H1 (cell line): ENCODE measurements around the gene ARHGAP6. TPM values are rescaled to one million over a fixed set of nuclear protein-coding genes. Genes with fewer than 3 reads are reported as not detected.

Experiments used
- PHF8 ChIP-seq: fragments of 200-600 bp; sonication (generic); conservative IDR thresholded peaks from 2 replicates; pipeline ENCODE4 v1.7.1; 2012; ENCODE audit warnings: low read depth, mild to moderate bottlenecking, inconsistent platforms, low read length, moderate library complexity
- POU5F1 ChIP-seq: IDR thresholded peaks from 2 replicates; pipeline ENCODE4 v1.6.1; 2011; ENCODE audit warnings: low read depth, mild to moderate bottlenecking, low read length, moderate library complexity
- polyA plus RNA-seq, 7 experiments: library from polyadenylated mRNA; depleted of rRNA in 3 of 7; stranded (reverse) in 5 of 7; unstranded in 2 of 7; fragments of >200 nt in 5 of 7; fragments of 200-250 nt in 2 of 7; gene quantifications; 1 replicate in 5 of 7; 2 replicates in 1 of 7; 4 replicates in 1 of 7; pipeline versions ENCODE4 v1.2.1 to v1.2.3, GENCODE V29; 2011 to 2013; ENCODE audit warnings: missing spikeins in 2 of 7, mixed read lengths in 2 of 7
- total RNA-seq: library from RNA; stranded (reverse); fragmentation: NEBNext Ultra II Directional; extraction: Animal tissue kit (Norgen Biotek cat#: 25700); gene quantifications from 2 replicates; pipeline ENCODE4 v1.2.1, GENCODE V29; 2021
- TF ChIP-seq, protein P1 (sequence below): IDR thresholded peaks from 2 replicates; pipeline ENCODE4 v1.6.1; 2012; ENCODE audit warnings: low read length, inconsistent platforms

The ARHGAP6 gene
- total and polyA plus RNA-seq, 2 of the 8 experiments (the other 6 are each of a cell fraction or from before 2014, with no cell fraction given), result 0.35 to 0.82 TPM

DNA sequence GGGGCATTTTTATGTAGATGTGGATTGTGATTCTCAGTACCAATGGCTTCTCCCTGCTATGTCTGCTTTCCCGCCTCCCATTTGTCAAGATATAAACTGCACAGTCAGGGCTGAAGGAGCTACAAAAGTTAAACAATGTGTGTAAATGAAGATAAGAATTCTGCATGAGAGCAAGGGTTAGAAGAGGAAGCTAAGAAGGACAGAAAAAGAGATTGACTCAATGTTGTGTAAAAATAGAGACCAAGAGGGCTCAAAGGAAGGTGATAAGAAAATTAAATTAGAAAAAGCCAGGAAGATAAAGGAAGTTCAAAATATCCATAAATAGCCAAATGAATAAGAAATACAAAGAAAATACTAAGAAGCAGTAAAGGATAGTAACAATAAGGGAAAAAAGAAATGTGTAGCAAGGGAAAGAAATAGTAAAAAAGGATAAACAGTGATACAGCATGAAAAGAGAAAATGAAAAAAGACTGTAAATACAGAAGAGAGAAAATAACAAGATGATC, 290.1 kb downstream of the ARHGAP6 start (continued):
- TF ChIP-seq, protein P1, sequence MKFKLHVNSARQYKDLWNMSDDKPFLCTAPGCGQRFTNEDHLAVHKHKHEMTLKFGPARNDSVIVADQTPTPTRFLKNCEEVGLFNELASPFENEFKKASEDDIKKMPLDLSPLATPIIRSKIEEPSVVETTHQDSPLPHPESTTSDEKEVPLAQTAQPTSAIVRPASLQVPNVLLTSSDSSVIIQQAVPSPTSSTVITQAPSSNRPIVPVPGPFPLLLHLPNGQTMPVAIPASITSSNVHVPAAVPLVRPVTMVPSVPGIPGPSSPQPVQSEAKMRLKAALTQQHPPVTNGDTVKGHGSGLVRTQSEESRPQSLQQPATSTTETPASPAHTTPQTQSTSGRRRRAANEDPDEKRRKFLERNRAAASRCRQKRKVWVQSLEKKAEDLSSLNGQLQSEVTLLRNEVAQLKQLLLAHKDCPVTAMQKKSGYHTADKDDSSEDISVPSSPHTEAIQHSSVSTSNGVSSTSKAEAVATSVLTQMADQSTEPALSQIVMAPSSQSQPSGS, result no peak
- TF ChIP-seq PHF8 (no peak), POU5F1 (no peak)
